Adrenal gland (tissue), 5 donors: Measurements from ENCODE around the gene PCMTD2.

Source experiments
- CTCF ChIP-seq, 6 experiments: fragments of 450-650 bp in 4 of 6; fragments of 200-600 bp in 2 of 6; sonication (generic) in 1 of 6; IDR thresholded peaks; 1 replicate in 5 of 6; 2 replicates in 1 of 6; pipeline versions ENCODE4 v1.5.1 to v1.8.0; 2016 to 2021; ENCODE audit warnings: antibody characterized with exemption in 6 of 6, mild to moderate bottlenecking in 2 of 6, moderate library complexity in 1 of 6
- POLR2A ChIP-seq, 2 donors: fragments of 450-650 bp; IDR thresholded peaks; one replicate each; pipeline ENCODE4 v1.6.1; 2017; ENCODE audit warnings: antibody characterized with exemption in 2 of 2, mild to moderate bottlenecking in 2 of 2, moderate library complexity in 1 of 2
- donor health status: DM: no; HTN: no; CAD: no.

GRCh38 chr20:64254571-64255360, 782 bp upstream of the PCMTD2 start:
- TF ChIP-seq CTCF (IDR thresholded peaks at IDR 0.05) (no peak), POLR2A (IDR thresholded peaks at IDR 0.05) (no peak)
